NCI-H2107 treated with DMSO at 0.1 percent for 48 hours (cell line): Measurements from ENCODE around the gene FAM168A.

Source experiments
- DNase-seq: peaks from one replicate; lab custom pipeline; 2025; ENCODE audit not compliant: unreplicated experiment; lab: John Stamatoyannopoulos, UW

Gene FAM168A

GRCh38 chr11:73559743-73560142, 38.2 kb downstream of the FAM168A start:
- DNase-seq = no peak

- DNase-seq = no peak
Measured at GRCh38 chr11:73556966-73557365, 40.9 kb downstream of the FAM168A start.

GRCh38 chr11:73555615-73556014, 42.3 kb downstream of the FAM168A start:
- DNase-seq = no peak

GRCh38 chr11:73554671-73555320, 43.1 kb downstream of the FAM168A start:
- no peak for DNase-seq

GRCh38 chr11:73553266-73553665, 44.6 kb downstream of the FAM168A start:
- no peak for DNase-seq

- DNase-seq = no peak
Measured at GRCh38 chr11:73551677-73552076, 46.2 kb downstream of the FAM168A start.

GRCh38 chr11:73549376-73549775, 48.5 kb downstream of the FAM168A start:
- no peak for DNase-seq

GRCh38 chr11:73547706-73548595, 50.0 kb downstream of the FAM168A start:
- no peak for DNase-seq

GRCh38 chr11:73542175-73542574, 55.7 kb downstream of the FAM168A start:
- DNase-seq = no peak

GRCh38 chr11:73539506-73540084, 58.3 kb downstream of the FAM168A start:
- no peak for DNase-seq

- no peak for DNase-seq
Measured at GRCh38 chr11:73538381-73538872, 59.5 kb downstream of the FAM168A start.

- DNase-seq = no peak
Measured at GRCh38 chr11:73537969-73538368, 59.9 kb downstream of the FAM168A start.

- DNase-seq = no peak
Measured at GRCh38 chr11:73536961-73537360, 61.0 kb downstream of the FAM168A start.

- DNase-seq = no peak
Measured at GRCh38 chr11:73532310-73532709, 65.6 kb downstream of the FAM168A start.

- no peak for DNase-seq
Measured at GRCh38 chr11:73531386-73531785, 66.5 kb downstream of the FAM168A start.

GRCh38 chr11:73530109-73530508, 67.8 kb downstream of the FAM168A start:
- DNase-seq = no peak

GRCh38 chr11:73529204-73529530, 68.7 kb downstream of the FAM168A start:
- DNase-seq = no peak

GRCh38 chr11:73528483-73529203, 69.3 kb downstream of the FAM168A start:
- DNase-seq = no peak

- DNase-seq = no peak
Measured at GRCh38 chr11:73528013-73528412, 69.9 kb downstream of the FAM168A start.

- no peak for DNase-seq
Measured at GRCh38 chr11:73525611-73526010, 72.3 kb downstream of the FAM168A start.

GRCh38 chr11:73524774-73525173, 73.1 kb downstream of the FAM168A start:
- no peak for DNase-seq
